GM12878 (cell line): Measurements from ENCODE around the gene MAP1LC3B. TPM values are rescaled to one million over a fixed set of nuclear protein-coding genes. Genes with fewer than 3 reads are reported as not detected.

Experiments used
- ATAC-seq: fragments of 200-7000 bp; cut with Tn5 transposase; 3 replicates; pipeline ENCODE4 v1.9.1; 2020; ENCODE audit warnings: mild to moderate bottlenecking, moderate library complexity
- BruUV-seq: library from RNA; stranded (reverse); fragments of 400-500 nt; replicated peaks from 2 replicates; lab custom pipeline; 2021; lab: Mats Ljungman, UMichigan
- CTCF ChIA-PET: fragments of 300-600 bp; sonication (Branson Sonifier 250); formaldehyde crosslinking; extraction: SDS; loops from one replicate; lab custom pipeline; 2021; ENCODE audit warnings: inconsistent platforms; lab: Yijun Ruan, JAX
- POLR2A ChIA-PET: fragments of 350-600 bp; formaldehyde crosslinking; extraction: SDS; loops from one replicate; lab custom pipeline; 2021; ENCODE audit warnings: inconsistent platforms; lab: Charles Lee
- RAD21 ChIA-PET: fragments of 300-600 bp; sonication (Branson Sonifier 250); formaldehyde crosslinking; loops from one replicate; lab custom pipeline; 2023; ENCODE audit warnings: antibody characterized with exemption; ENCODE audit not compliant: unreplicated experiment; lab: Charles Lee
- SMC1A ChIA-PET: fragments of 300-600 bp; sonication (Branson Sonifier 250); formaldehyde crosslinking; loops from one replicate; lab custom pipeline; 2023; ENCODE audit not compliant: unreplicated experiment, uncharacterized antibody; lab: Charles Lee
- DNase-seq: peaks from one replicate; pipeline ENCODE4 v3.0.0-alpha.2; 2011; ENCODE audit warnings: low read depth, low spot score
- FAIRE-seq: peaks from 3 replicates; lab custom pipeline; 2011; peaks lifted over from hg19 to GRCh38; lab: Jason Lieb, UNC
- H2AFZ ChIP-seq: 2 replicates; pipeline ENCODE4 v1.6.0; 2011; ENCODE audit warnings: low read depth, low read length, control low read depth; ENCODE audit not compliant: control insufficient read depth
- H3K27ac ChIP-seq: 2 replicates; pipeline ENCODE4 v1.5.1; 2011; ENCODE audit warnings: control low read depth; ENCODE audit not compliant: control insufficient read depth, insufficient read depth
- H3K27me3 ChIP-seq, 2 experiments: replicated peaks in 1 of 2; 2 replicates each; pipeline versions ENCODE4 v1.6.0 to v1.6.1; 2011; ENCODE audit warnings: low read length in 1 of 2; ENCODE audit not compliant: control insufficient read depth in 2 of 2, insufficient read depth in 2 of 2
- H3K36me3 ChIP-seq, 2 experiments: 2 replicates each; pipeline ENCODE4 v1.5.1; 2011; ENCODE audit warnings: low read length in 1 of 2; ENCODE audit not compliant: control insufficient read depth in 2 of 2, insufficient read depth in 2 of 2
- H3K4me1 ChIP-seq: 2 replicates; pipeline ENCODE4 v1.6.1; 2011; ENCODE audit warnings: mild to moderate bottlenecking, low read length, moderate library complexity, mixed read lengths; ENCODE audit not compliant: control insufficient read depth, insufficient read depth
- H3K4me2 ChIP-seq: 2 replicates; pipeline ENCODE4 v1.6.0; 2011; ENCODE audit warnings: control low read depth; ENCODE audit not compliant: control insufficient read depth, insufficient read depth
- H3K4me3 ChIP-seq: fragments of 200-600 bp; sonication (generic); 2 replicates; pipeline ENCODE4 v1.5.1; 2016
- H3K79me2 ChIP-seq: 2 replicates; pipeline ENCODE4 v1.6.0; 2011; ENCODE audit warnings: low read length; ENCODE audit not compliant: control insufficient read depth, insufficient read depth
- H3K9ac ChIP-seq: 2 replicates; pipeline ENCODE4 v1.8.0; 2011; ENCODE audit warnings: low read length, control low read depth, mixed read lengths; ENCODE audit not compliant: control insufficient read depth, insufficient read depth
- H3K9me3 ChIP-seq: replicated peaks from 3 replicates; pipeline ENCODE4 v1.5.1; 2011; ENCODE audit warnings: mild to moderate bottlenecking, low read length; ENCODE audit not compliant: control insufficient read depth, insufficient read depth
- H4K20me1 ChIP-seq: 2 replicates; pipeline ENCODE4 v1.6.0; 2011; ENCODE audit not compliant: control insufficient read depth, insufficient read depth
- CBFB ChIP-seq: IDR thresholded peaks from 2 replicates; pipeline ENCODE4 v1.6.1; 2016; ENCODE audit warnings: antibody characterized with exemption, low read depth
- CHD1 ChIP-seq: IDR thresholded peaks from 2 replicates; pipeline ENCODE4 v1.6.1; 2012; ENCODE audit warnings: low read depth, low read length, improper control_type of control experiment
- CUX1 ChIP-seq: IDR thresholded peaks from 2 replicates; pipeline ENCODE4 v1.6.1; 2012; ENCODE audit warnings: improper control_type of control experiment, low read depth, low read length; ENCODE audit not compliant: insufficient replicate concordance
- EGR1 ChIP-seq, 2 experiments: IDR thresholded peaks; 1 replicate in 1 of 2; 2 replicates in 1 of 2; pipeline ENCODE4 v1.6.1; 2011 to 2012; ENCODE audit warnings: low read depth in 2 of 2, low read length in 2 of 2, borderline replicate concordance in 1 of 2, mild to moderate bottlenecking in 1 of 2, moderate library complexity in 1 of 2
- MAX ChIP-seq: IDR thresholded peaks from 2 replicates; pipeline ENCODE4 v1.6.1; 2012; ENCODE audit warnings: low read depth, low read length, improper control_type of control experiment
- NFIC ChIP-seq: IDR thresholded peaks from 2 replicates; pipeline ENCODE4 v1.6.1; 2012; ENCODE audit warnings: low read depth, mild to moderate bottlenecking, inconsistent platforms, low read length, moderate library complexity
- PBX3 ChIP-seq: IDR thresholded peaks from 2 replicates; pipeline ENCODE4 v1.6.1; 2011; ENCODE audit warnings: mild to moderate bottlenecking, low read depth, low read length, moderate library complexity; ENCODE audit not compliant: insufficient replicate concordance
- RAD21 ChIP-seq: IDR thresholded peaks from 2 replicates; pipeline ENCODE4 v1.6.1; 2011; ENCODE audit warnings: mild to moderate bottlenecking, low read depth, low read length, moderate library complexity; ENCODE audit not compliant: insufficient read depth
- SPI1 ChIP-seq: IDR thresholded peaks from 2 replicates; pipeline ENCODE4 v1.6.1; 2011; ENCODE audit warnings: low read depth, mild to moderate bottlenecking, low read length, moderate library complexity, borderline replicate concordance; ENCODE audit not compliant: insufficient read depth
- STAT1 ChIP-seq: fragments of 450-650 bp; conservative IDR thresholded peaks from 2 replicates; pipeline ENCODE4 v1.6.1; 2014; ENCODE audit warnings: antibody characterized with exemption, mild to moderate bottlenecking
- TCF7 ChIP-seq: IDR thresholded peaks from 2 replicates; pipeline ENCODE4 v1.6.1; 2014; ENCODE audit warnings: antibody characterized with exemption, borderline replicate concordance
- USF2 ChIP-seq: IDR thresholded peaks from 2 replicates; pipeline ENCODE4 v1.6.1; 2011; ENCODE audit warnings: low read depth, low read length, improper control_type of control experiment, borderline replicate concordance
- ZSCAN29 ChIP-seq: fragments of 450-650 bp; IDR thresholded peaks from 2 replicates; pipeline ENCODE4 v1.6.1; 2017; ENCODE audit warnings: mild to moderate bottlenecking, moderate library complexity
- WGBS: methylation state at CpG from one replicate; pipeline ENCODE4 v1.1.6; 2016; ENCODE audit warnings: low lambda C conversion rate; ENCODE audit not compliant: insufficient replicate concordance, insufficient coverage; ENCODE audit errors: missing lambda C conversion rate; 5-methylcytosine and 5-hydroxymethylcytosine counted together
- in situ Hi-C: fragments of 300-500 bp; cut with MboI; formaldehyde crosslinking; loops from 9 replicates; pipeline ENCODE4 v1.14.3; 2018; ENCODE audit warnings: mixed read lengths
- intact Hi-C: fragments of 100-400 bp; cut with micrococcal nuclease; formaldehyde crosslinking; loops from one replicate; pipeline ENCODE4 v1.14.2; 2022; ENCODE audit not compliant: unreplicated experiment
- polyA plus RNA-seq, 11 experiments: library from polyadenylated mRNA; depleted of rRNA in 4 of 11; unstranded in 6 of 11; stranded (reverse) in 5 of 11; fragments of >200 nt; fragmentation: Nextera tagmentation in 4 of 11; fragmentation: Illumina TruSeq in 1 of 11; extraction: Ambion mirVana in 4 of 11; extraction: Trizol in 1 of 11; gene quantifications; 1 replicate in 1 of 11; 2 replicates in 10 of 11; pipeline versions ENCODE4 v1.2.1 to v1.2.3, GENCODE V29; 2011 to 2016; ENCODE audit warnings: inconsistent platforms in 2 of 11, missing spikeins in 2 of 11, low read depth in 1 of 11
- total RNA-seq, 4 experiments: library from RNA; depleted of rRNA in 3 of 4; stranded (reverse); fragments of >200 nt in 3 of 4; fragmentation: Illumina TruSeq in 1 of 4; extraction: Trizol in 1 of 4; gene quantifications; 2 replicates each; pipeline versions ENCODE4 v1.2.1 to v1.2.3, GENCODE V29; 2013 to 2021

MAP1LC3B gene
- total and polyA plus RNA-seq, 10 of the 15 experiments (the other 5 are each of a cell fraction or from before 2014, with no cell fraction given), result 6.1 to 42.8 (median 13.7) TPM

- H3K4me1 ChIP-seq, result no peaks in the 10 kb centered on the region
- H3K9ac ChIP-seq, result no peak overlapping the region
- in situ Hi-C loops (no loop called here), intact Hi-C loops (no loop called here)
- H3K4me2 ChIP-seq, result no peak overlapping the region
- H3K9me3 ChIP-seq, result no peaks in the 10 kb centered on the region; the same call in 2 of the 3 replicates
- H3K79me2 ChIP-seq, result no peaks in the 10 kb centered on the region
- SMC1A ChIA-PET, result interaction anchor here (0.7 to 1.3 kb wide), 2 partner anchors 19 to 23 kb away, joined by 3 to 4 read pairs; no protein-coding TSS in a partner anchor
- CTCF ChIA-PET, result interaction anchor here (0.6 kb wide), 1 partner anchor 27 kb away, joined by 3 read pairs; no protein-coding TSS in a partner anchor
- FAIRE-seq, result no peak
- no TSS peak for BruUV-seq
- H3K4me3 ChIP-seq, result no peak overlapping the region
- 77% methylated on average over 25 of the region's 25 CpGs for WGBS
- no peaks in the 10 kb centered on the region for H3K36me3 ChIP-seq
- H3K27me3 ChIP-seq, result no peaks in the 10 kb centered on the region
- no peak for TF ChIP-seq PBX3
- TF ChIP-seq CHD1, result no peak
- TF ChIP-seq STAT1, result no peak
- no peak for TF ChIP-seq RAD21
- no peak for TF ChIP-seq CUX1
- no peak for TF ChIP-seq EGR1 (IDR thresholded peaks at IDR 0.05; ENCODE audit: borderline replicate concordance in 1 of 2, low read depth in 2 of 2, low read length in 2 of 2)
- TF ChIP-seq ZSCAN29, result no peak
- no peak for TF ChIP-seq USF2
- TF ChIP-seq TCF7, result no peak
- no peak for TF ChIP-seq MAX
- TF ChIP-seq CBFB, result no peak
- no peak for TF ChIP-seq NFIC
- no peak for TF ChIP-seq SPI1
- no peak for DNase-seq
- ATAC-seq, result no peak
- POLR2A ChIA-PET, result no interaction called here
- H3K27ac ChIP-seq, result no peak overlapping the region
- no peak overlapping the region for H2AFZ ChIP-seq
- no peaks in the 10 kb centered on the region; the same call in 1 of the 2 replicates for H4K20me1 ChIP-seq
- RAD21 ChIA-PET, result no interaction called here
These were observed 29.1 kb downstream of the MAP1LC3B start for GRCh38 chr16:87421003-87421912.
